IPS-20b (cell line): ENCODE results near the gene PPP1R14C.

Experiments used
- H3K27ac ChIP-seq: one replicate; pipeline ENCODE4 v1.5.1; 2013; ENCODE audit warnings: low read length
- H3K27me3 ChIP-seq: 2 replicates; pipeline ENCODE4 v1.6.1; 2013; ENCODE audit warnings: mild to moderate bottlenecking, low read length, inconsistent platforms; ENCODE audit not compliant: insufficient read depth
- H3K36me3 ChIP-seq: 2 replicates; pipeline ENCODE4 v1.6.1; 2013; ENCODE audit warnings: low read depth, mild to moderate bottlenecking, inconsistent platforms, low read length, moderate library complexity; ENCODE audit not compliant: insufficient read depth
- H3K4me1 ChIP-seq: 2 replicates; pipeline ENCODE4 v1.6.1; 2013; ENCODE audit warnings: mild to moderate bottlenecking, control low read depth, inconsistent platforms, low read length, moderate library complexity; ENCODE audit not compliant: insufficient read depth
- H3K4me3 ChIP-seq: 2 replicates; pipeline ENCODE4 v1.5.1; 2013; ENCODE audit warnings: mild to moderate bottlenecking, low read length, inconsistent platforms
- H3K9ac ChIP-seq: 2 replicates; pipeline ENCODE4 v1.6.1; 2013; ENCODE audit warnings: low read depth, mild to moderate bottlenecking, inconsistent platforms, low read length, moderate library complexity
- H3K9me3 ChIP-seq: 2 replicates; pipeline ENCODE4 v1.6.1; 2013; ENCODE audit warnings: mild to moderate bottlenecking, low read depth, low read length, inconsistent platforms; ENCODE audit not compliant: insufficient read depth

The PPP1R14C gene

DNA sequence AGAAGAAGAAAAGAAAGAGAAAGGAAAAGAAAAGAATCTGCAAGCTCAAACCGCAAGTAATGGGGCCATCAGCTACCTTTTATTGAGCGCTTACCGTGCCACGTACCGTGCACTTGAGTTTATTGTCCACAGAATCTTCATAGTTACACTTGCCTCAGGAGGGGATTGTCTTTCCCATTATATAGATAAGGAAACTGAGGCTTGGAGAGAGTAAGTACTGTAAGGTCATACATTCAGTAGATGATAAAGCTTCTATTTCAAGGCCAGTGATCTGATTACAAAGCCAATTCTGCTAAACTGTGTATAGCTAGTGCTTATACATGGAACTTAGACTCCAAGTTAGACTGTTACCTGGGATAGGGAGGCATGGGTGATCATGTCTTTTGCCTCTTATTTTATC is 115.5 kb downstream of the PPP1R14C start:
- H3K4me3 ChIP-seq, result no peak overlapping the region
- no peaks in the 10 kb centered on the region for H3K9me3 ChIP-seq
- no peak overlapping the region for H3K27ac ChIP-seq
- H3K27me3 ChIP-seq, result no peaks in the 10 kb centered on the region
- H3K9ac ChIP-seq, result no peak overlapping the region
- H3K4me1 ChIP-seq, result peaks cover 3% of the 10 kb centered on the region; the same call in 1 of the 2 replicates
- no peaks in the 10 kb centered on the region for H3K36me3 ChIP-seq

DNA sequence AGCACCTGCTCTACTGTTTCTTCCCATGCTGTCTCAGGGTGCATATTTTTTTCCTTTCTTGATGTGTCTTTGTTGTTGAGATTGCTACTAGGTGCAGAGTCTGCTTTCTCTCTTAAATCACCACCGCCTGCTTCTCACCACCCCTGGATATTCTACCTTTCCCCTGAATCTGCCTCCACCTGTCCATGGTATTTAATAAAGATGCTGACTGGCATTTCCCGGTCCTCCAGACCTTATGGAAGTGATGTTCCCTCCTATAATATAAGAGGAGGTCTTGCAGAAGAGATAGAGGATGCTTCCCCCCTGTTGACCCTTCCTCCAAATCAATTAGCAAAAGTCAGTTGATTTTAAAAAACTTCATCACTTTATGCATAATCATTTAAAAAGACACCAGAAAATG is 118.1 kb downstream of the PPP1R14C start:
- Histone ChIP-seq H3K4me3 (no peak overlapping the region), H3K4me1 (peaks cover 3% of the 10 kb centered on the region; the same call in 1 of the 2 replicates), H3K27me3 (no peaks in the 10 kb centered on the region), H3K9ac (no peak overlapping the region), H3K27ac (no peak overlapping the region), H3K36me3 (no peaks in the 10 kb centered on the region), H3K9me3 (no peaks in the 10 kb centered on the region)

DNA sequence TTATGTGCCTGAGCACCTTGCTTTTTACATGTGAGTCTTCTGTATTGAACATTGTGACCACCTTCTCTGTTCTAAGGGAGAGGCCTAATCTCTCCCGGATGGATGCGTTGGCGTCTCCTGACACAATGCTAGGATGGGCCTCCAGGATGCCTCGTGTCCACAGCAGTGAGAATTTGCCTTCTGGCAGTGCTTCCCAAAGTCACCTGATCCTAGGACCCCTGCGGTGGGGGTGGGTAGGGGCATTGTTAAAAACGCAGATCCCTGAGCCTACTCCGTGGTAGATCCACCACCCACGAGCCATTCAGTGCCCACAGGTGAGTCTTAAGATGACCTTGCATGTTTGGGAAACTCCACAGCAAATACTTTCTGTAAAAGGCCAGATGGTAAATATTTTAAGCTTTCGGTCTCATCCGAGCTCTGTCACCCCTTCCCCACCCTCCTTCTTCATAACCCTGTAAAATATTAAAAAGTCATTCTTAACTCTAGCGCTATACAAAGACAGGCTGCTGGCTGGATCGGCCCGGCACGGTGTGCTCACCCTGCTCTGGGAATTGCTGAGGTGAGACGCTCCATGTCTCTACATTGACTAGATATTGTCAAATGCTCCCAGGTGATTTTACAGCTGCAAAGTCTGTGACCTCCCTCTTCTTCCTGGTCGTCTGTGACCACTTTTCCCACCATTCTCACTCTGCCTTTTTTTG is 119.3 kb downstream of the PPP1R14C start:
- no peak overlapping the region for H3K4me3 ChIP-seq
- no peak overlapping the region for H3K9ac ChIP-seq
- H3K27ac ChIP-seq, result no peak overlapping the region
- H3K4me1 ChIP-seq, result peaks cover 3% of the 10 kb centered on the region; the same call in 1 of the 2 replicates
- H3K9me3 ChIP-seq, result no peaks in the 10 kb centered on the region
- H3K36me3 ChIP-seq, result no peaks in the 10 kb centered on the region
- H3K27me3 ChIP-seq, result no peaks in the 10 kb centered on the region

DNA sequence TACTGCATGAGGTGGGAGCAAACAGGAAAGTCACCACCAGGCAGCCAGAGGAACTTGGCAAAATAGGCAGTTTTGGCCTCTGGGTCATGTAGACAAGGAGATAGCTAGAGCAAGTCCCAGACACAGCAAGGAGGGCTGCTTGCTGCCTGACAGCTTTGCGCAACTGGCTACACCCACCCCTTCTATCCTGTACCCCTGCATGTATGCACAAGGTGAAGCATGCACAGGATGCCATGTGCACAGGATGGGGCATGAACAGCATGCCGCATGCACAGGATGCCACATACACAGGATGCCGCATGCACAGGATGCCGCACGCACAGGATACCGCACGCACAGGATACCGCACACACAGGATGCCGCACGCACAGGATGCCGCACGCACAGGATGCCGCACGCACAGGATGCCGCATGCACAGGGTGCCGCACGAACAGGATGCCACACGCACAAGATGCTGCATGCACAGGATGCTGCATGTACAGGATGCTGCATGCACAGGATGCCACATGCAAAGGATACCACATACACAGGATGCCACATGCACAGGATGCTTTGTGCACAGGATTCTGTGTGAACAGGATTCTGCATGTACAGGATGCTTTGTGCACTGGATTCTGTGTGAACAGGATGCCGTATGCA is 121.0 kb downstream of the PPP1R14C start:
- Histone ChIP-seq H3K4me1 (peaks cover 3% of the 10 kb centered on the region; the same call in 1 of the 2 replicates), H3K27me3 (no peaks in the 10 kb centered on the region), H3K9ac (no peak overlapping the region), H3K4me3 (no peak overlapping the region), H3K9me3 (no peaks in the 10 kb centered on the region), H3K27ac (no peak overlapping the region), H3K36me3 (no peaks in the 10 kb centered on the region)

DNA sequence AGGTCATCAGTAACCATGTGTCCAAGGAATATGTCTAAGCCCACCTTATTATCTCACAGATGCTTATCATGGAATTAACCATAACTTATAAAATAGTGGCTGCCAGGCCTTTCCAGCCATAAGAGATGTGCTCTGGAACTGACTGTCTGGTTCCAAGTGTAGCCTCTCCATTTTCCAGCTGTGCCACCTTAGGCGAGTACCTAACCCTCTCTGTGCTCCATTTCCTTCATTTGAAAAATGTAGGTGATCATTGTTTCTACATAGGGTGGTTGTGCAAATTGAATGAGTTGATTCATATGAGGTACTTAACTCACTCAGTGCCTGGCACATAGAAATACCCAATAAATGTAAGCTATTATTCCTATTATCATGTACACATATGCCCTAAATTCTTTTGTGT is 123.5 kb downstream of the PPP1R14C start:
- Histone ChIP-seq H3K9me3 (no peaks in the 10 kb centered on the region), H3K27me3 (no peaks in the 10 kb centered on the region), H3K27ac (no peak overlapping the region), H3K4me1 (peaks cover 3% of the 10 kb centered on the region; the same call in 1 of the 2 replicates), H3K9ac (no peak overlapping the region), H3K4me3 (no peak overlapping the region), H3K36me3 (no peaks in the 10 kb centered on the region)

DNA sequence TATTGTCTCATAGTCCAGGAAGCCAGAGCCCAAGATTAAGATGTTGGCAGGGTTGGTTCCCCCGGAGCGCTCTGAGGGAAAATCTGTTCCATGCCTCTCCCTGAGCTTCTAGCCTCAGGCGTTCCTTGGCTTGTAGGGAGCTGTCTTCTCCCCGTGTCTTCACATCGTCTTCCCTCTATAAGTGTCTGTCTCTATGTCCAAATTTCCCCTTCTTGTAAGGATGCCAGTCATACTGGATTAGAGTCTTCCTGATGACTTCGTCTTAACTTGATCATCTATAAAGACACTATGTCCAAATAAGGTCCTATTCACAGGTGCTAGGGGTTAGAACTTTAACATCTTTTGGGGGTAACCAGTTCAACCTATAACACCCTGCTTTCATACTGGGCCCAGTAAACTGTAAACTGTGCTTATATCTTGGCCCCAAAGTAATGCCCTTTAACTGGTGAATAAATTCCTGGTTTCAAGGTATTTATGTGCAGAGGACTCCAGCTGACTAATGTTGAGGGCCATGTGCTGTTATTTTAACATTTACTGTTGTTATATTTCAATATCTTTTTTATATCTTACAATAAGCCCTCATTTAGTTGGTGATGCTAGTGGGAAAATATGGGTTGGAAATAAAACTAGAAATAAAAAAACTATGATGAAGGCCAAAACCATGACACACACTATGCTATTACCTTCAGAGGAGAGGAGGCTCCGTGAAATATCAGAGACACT is 124.3 kb downstream of the PPP1R14C start:
- no peak overlapping the region for H3K9ac ChIP-seq
- peaks cover 2% of the 10 kb centered on the region; the same call in 1 of the 2 replicates for H3K4me1 ChIP-seq
- no peak overlapping the region for H3K27ac ChIP-seq
- H3K4me3 ChIP-seq, result no peak overlapping the region
- H3K36me3 ChIP-seq, result no peaks in the 10 kb centered on the region
- no peaks in the 10 kb centered on the region for H3K27me3 ChIP-seq
- no peaks in the 10 kb centered on the region for H3K9me3 ChIP-seq

DNA sequence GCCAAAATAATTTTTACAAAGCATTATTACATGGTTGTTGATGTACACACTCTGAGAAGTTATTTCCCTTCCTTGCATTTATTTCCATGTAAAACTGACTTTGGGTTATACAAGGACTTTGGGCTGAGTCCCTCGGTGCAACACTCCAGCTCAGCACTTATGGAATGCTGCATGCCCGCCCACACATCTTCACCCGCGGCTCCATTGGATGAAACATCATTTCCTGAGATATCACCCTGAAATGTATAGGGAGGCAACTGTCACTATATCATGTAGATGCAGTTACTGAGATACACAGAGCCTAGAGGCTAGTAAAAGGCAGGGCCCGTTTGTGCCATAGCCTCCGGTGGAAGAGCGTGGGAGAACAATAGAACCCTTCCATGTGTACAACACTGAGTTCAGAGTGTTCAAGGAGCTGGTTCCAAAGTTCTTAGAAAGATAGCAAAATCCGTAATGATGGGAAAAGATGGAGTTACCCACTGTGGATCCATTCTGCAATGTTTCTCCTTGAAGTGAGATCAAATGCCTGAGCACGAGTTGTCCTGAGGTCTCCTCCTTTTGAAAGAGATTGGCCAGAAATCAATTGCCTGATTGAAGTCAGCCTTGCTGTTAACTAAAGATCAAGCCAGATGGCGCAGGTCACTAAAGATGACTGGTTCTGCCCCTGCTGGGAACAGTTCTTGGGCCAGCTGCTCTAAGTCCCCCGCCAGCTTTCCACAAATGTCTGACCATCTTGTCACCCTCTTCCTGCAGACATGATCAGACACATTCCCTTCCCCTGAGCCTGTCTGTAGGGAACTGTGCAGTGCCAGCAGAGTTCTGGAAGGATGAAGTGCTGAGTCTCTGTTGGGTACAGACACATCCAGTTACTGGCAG is 125.1 kb downstream of the PPP1R14C start:
- H3K27me3 ChIP-seq, result no peaks in the 10 kb centered on the region
- H3K4me3 ChIP-seq, result no peak overlapping the region
- no peak overlapping the region for H3K27ac ChIP-seq
- H3K9ac ChIP-seq, result no peak overlapping the region
- H3K36me3 ChIP-seq, result no peaks in the 10 kb centered on the region
- H3K9me3 ChIP-seq, result no peaks in the 10 kb centered on the region
- H3K4me1 ChIP-seq, result no peaks in the 10 kb centered on the region

DNA sequence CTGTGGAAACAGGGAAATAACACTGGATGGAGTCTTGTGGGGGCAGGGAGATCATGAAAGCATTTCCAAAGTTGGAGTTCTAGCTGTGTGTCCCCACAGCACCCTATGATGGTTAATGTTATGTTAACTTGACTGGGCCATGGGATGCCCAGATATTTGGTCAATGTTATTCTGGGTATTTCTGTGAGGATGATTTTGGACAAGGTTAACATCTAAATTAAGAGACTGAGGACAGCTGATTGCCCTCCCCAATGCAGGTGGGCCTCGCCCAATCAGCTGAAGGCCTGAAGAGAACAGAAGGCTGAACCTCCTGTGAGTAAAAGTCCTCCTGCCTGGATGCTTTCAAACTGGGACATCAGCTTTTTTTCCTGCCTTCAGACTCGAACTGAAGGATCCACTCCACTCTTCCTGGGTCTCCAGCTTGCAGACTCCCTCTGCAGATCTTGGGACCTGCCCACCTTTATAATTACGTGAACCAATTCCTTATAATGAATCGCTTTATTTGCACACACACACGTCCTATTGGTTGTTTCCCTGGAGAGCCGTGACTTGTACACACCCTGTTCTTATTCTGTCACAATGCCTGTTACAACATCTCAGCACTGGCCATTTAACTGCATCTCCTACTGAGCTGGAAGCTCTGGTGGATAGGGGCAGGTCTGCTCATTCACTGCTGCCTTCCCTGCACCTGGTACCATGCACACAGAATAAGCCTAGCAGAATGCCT is 126.4 kb downstream of the PPP1R14C start:
- Histone ChIP-seq H3K4me3 (no peak overlapping the region), H3K4me1 (no peaks in the 10 kb centered on the region), H3K27me3 (no peaks in the 10 kb centered on the region), H3K9me3 (no peaks in the 10 kb centered on the region), H3K9ac (no peak overlapping the region), H3K36me3 (no peaks in the 10 kb centered on the region), H3K27ac (no peak overlapping the region)

DNA sequence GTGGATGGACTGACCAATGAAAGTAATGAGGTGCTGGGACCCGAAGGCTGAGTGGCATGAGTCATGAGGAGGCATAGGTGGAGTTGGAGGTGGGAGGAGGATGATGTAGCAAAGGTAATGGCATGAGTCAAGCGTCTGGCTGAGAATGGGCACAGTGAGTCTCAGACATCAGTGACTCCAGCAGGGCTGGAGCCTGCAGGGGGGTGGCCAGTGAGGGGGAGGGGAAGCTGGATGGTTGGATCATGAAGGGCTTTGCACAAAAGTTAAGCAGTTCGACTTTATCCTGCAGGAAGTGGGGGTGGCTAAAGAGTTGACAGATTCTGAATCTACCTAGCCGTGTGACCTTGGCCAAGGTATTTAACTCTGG is 127.0 kb downstream of the PPP1R14C start:
- H3K9ac ChIP-seq, result no peak overlapping the region
- H3K4me1 ChIP-seq, result no peaks in the 10 kb centered on the region
- H3K36me3 ChIP-seq, result no peaks in the 10 kb centered on the region

DNA sequence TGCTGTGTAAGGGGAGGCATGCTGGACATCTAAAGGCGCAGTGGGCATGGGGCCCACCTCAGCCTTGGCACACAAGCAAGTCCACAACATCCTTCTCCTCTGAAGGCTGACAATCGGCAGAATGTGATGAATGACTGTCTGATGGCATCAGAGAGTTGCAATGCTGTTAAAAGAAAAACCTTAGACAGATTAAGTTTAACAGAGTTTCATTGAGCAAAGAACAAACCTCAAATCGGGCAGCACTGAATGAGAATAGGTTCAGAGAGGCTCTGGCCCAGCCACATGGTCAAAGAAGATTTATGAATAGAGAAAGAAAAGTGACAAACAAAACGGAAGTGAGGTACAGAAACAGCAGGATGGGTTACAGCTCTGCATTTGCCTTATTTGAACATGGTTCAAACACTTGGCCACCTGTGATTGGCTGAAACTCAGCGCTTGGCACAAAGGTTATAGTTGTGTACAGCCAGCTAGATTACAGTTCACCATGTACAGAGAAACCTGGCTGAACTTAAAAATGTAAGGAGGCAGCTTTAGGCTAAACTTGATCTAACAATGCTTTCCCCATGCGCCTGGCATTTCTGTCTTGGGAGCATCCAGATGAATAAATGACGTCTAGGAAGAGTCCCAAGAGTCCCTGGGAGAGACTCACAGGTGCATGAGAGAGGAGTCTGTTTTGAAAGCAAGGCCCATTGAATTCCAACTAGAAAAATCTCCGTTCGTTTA is 127.6 kb downstream of the PPP1R14C start:
- Histone ChIP-seq H3K27me3 (no peaks in the 10 kb centered on the region), H3K4me1 (no peaks in the 10 kb centered on the region), H3K9ac (no peak overlapping the region), H3K4me3 (no peak overlapping the region), H3K36me3 (no peaks in the 10 kb centered on the region), H3K27ac (no peak overlapping the region), H3K9me3 (no peaks in the 10 kb centered on the region)

More for the DNA sequence above, 127.0 kb downstream of the PPP1R14C start:
- no peak overlapping the region for H3K4me3 ChIP-seq
- H3K27me3 ChIP-seq, result no peaks in the 10 kb centered on the region
- no peaks in the 10 kb centered on the region for H3K9me3 ChIP-seq
- no peak overlapping the region for H3K27ac ChIP-seq
